RWPE1 (cell line): Measurements from ENCODE around the gene MSRB2.

Source experiments
- CTCF ChIA-PET: fragments of 350-600 bp; sonication (Branson Sonifier 250); formaldehyde crosslinking; extraction: SDS; loops from one replicate; lab custom pipeline; 2021; lab: Yijun Ruan, JAX
- POLR2A ChIA-PET: fragments of 400-600 bp; formaldehyde crosslinking; extraction: SDS; loops from one replicate; lab custom pipeline; 2020; ENCODE audit warnings: antibody characterized with exemption; ENCODE audit not compliant: low non-redundant PET; lab: Yijun Ruan, JAX
- DNase-seq: peaks from one replicate; pipeline ENCODE4 v3.0.0; 2012; ENCODE audit warnings: low spot score
- H3K27ac ChIP-seq: fragments of 450-650 bp; 2 replicates; pipeline ENCODE4 v1.5.1; 2017
- CTCF ChIP-seq: fragments of 450-650 bp; conservative IDR thresholded peaks from 2 replicates; pipeline ENCODE4 v1.5.1; 2017; ENCODE audit warnings: low read depth, mild to moderate bottlenecking

Gene MSRB2

GRCh38 chr10:23111517-23112286 is 16.3 kb downstream of the MSRB2 start:
- ChIA-PET CTCF (no interaction called here), POLR2A (no interaction called here)
- TF ChIP-seq CTCF = no peak
- DNase-seq = no peak
- H3K27ac ChIP-seq = no peak overlapping the region

GRCh38 chr10:23114228-23114850 is 19.0 kb downstream of the MSRB2 start:
- no peak overlapping the region for H3K27ac ChIP-seq
- no peak for DNase-seq
- ChIA-PET POLR2A (interaction anchor here (0.6 to 0.7 kb wide), 2 partner anchors 15 to 574 kb away, joined by 4 to 5 read pairs; no protein-coding TSS in a partner anchor), CTCF (no interaction called here)
- no peak for TF ChIP-seq CTCF

- TF ChIP-seq CTCF = no peak
- CTCF ChIA-PET = no interaction called here
- POLR2A ChIA-PET = no interaction called here
- no peak overlapping the region for H3K27ac ChIP-seq
- no peak for DNase-seq
These were observed 21.3 kb downstream of the MSRB2 start for GRCh38 chr10:23116486-23117205.

GRCh38 chr10:23120001-23120934 is 24.9 kb downstream of the MSRB2 start:
- POLR2A ChIA-PET = no interaction called here
- no peak overlapping the region for H3K27ac ChIP-seq
- TF ChIP-seq CTCF = no peak
- no peak for DNase-seq
- CTCF ChIA-PET = no interaction called here

GRCh38 chr10:23121135-23121534 is 25.8 kb downstream of the MSRB2 start:
- no peak for DNase-seq
- POLR2A ChIA-PET = no interaction called here
- TF ChIP-seq CTCF = no peak
- no peak overlapping the region for H3K27ac ChIP-seq
- CTCF ChIA-PET = no interaction called here
